GM19351 (cell line): ENCODE results near the gene CCDC102A.

Source experiments
- ATAC-seq: cut with Tn5 transposase; IDR thresholded peaks from one replicate; pipeline ENCODE4 v1.9.1; 2021; ENCODE audit warnings: mild to moderate bottlenecking, moderate library complexity; ENCODE audit not compliant: unreplicated experiment

The CCDC102A gene

GRCh38 chr16:57462978-57463362 is 73.4 kb downstream of the CCDC102A start:
- peak; percentile 14 for ATAC-seq

- ATAC-seq, result peak; percentile 92
These were observed 74.0 kb downstream of the CCDC102A start, which contains the start of gene POLR2C for GRCh38 chr16:57462209-57462977. Gene POLR2C (plus strand): TSS chr16:57462679. CDS start chr16:57462725, 46 bp downstream.
